Breast epithelium (tissue), 4 donors: ENCODE measurements around the gene ATRX. TPM values are rescaled to one million over a fixed set of nuclear protein-coding genes. Genes with fewer than 3 reads are reported as not detected.

Experiments
- DNase-seq, 2 donors: peaks; one replicate each; pipeline ENCODE4 v3.0.0-alpha.2; 2019; ENCODE audit warnings: low spot score in 2 of 2
- H3K27ac ChIP-seq, 2 donors: fragments of 200-600 bp; sonication (generic) in 1 of 2; one replicate each; pipeline ENCODE4 v1.5.1; 2016 to 2019; ENCODE audit warnings: mild to moderate bottlenecking in 1 of 2
- H3K27me3 ChIP-seq, 2 donors: fragments of 200-600 bp; sonication (generic) in 1 of 2; one replicate each; pipeline versions ENCODE4 v1.5.1 to v1.6.0; 2017 to 2019; ENCODE audit warnings: control low read depth in 1 of 2, mild to moderate bottlenecking in 1 of 2
- H3K36me3 ChIP-seq: fragments of 200-600 bp; one replicate; pipeline ENCODE4 v1.5.1; 2019
- H3K4me1 ChIP-seq, 2 donors: fragments of 200-600 bp; sonication (generic); one replicate each; pipeline ENCODE4 v1.5.1; 2016 to 2019; ENCODE audit warnings: control low read depth in 1 of 2
- H3K4me3 ChIP-seq, 3 donors: fragments of 200-600 bp; sonication (generic); 1 replicate in 2 of 3; 2 replicates in 1 of 3; pipeline ENCODE4 v1.5.1; 2016 to 2019; ENCODE audit warnings: mild to moderate bottlenecking in 3 of 3, moderate library complexity in 2 of 3
- H3K9me3 ChIP-seq, 2 donors: fragments of 200-600 bp; sonication (generic) in 1 of 2; one replicate each; pipeline ENCODE4 v1.5.1; 2016 to 2019; ENCODE audit warnings: control low read depth in 1 of 2
- CTCF ChIP-seq, 3 donors: fragments of 450-650 bp; IDR thresholded peaks; one replicate each; pipeline ENCODE4 v1.5.1; 2016 to 2017; ENCODE audit warnings: antibody characterized with exemption in 3 of 3, mild to moderate bottlenecking in 3 of 3, moderate library complexity in 3 of 3
- POLR2A ChIP-seq: fragments of 450-650 bp; IDR thresholded peaks from one replicate; pipeline ENCODE4 v1.6.1; 2016; ENCODE audit warnings: antibody characterized with exemption, mild to moderate bottlenecking, moderate library complexity
- POLR2AphosphoS5 ChIP-seq, 3 donors: sonication (generic); formaldehyde crosslinking; IDR thresholded peaks; one replicate each; pipeline ENCODE4 v1.6.1; 2017; ENCODE audit warnings: antibody characterized with exemption in 3 of 3
- intact Hi-C: fragments of 100-400 bp; cut with DNase I; formaldehyde crosslinking; loops from one replicate; pipeline ENCODE4 v1.15.1; 2023; ENCODE audit warnings: low total_unique reads
- total RNA-seq, 3 donors: library from RNA; depleted of rRNA; stranded (reverse); fragments of >200 nt; gene quantifications; one replicate each; pipeline ENCODE4 v1.1.0, GENCODE V29; 2016

Gene ATRX
- total RNA-seq, 3 donors from 2014 or later, result 87.1 to 137 (median 125) TPM

- Histone ChIP-seq H3K27ac (no peak overlapping the region), H3K4me3 (no peak overlapping the region), H3K9me3 (peaks cover 4 to 7% of the 10 kb centered on the region in 2 donors), H3K4me1 (no peaks in the 10 kb centered on the region), H3K27me3 (peaks cover 0 to 6% of the 10 kb centered on the region in 2 donors), H3K36me3 (no peaks in the 10 kb centered on the region)
- intact Hi-C loops, result no loop called here
- DNase-seq, result no peak
- TF ChIP-seq POLR2AphosphoS5 (IDR thresholded peaks at IDR 0.05), result no peak
- TF ChIP-seq CTCF (IDR thresholded peaks at IDR 0.05), result no peak
- TF ChIP-seq POLR2A, result no peak
These were observed 145.3 kb downstream of the ATRX start for GRCh38 chrX:77640702-77641101.

- H3K27ac ChIP-seq, result no peak overlapping the region
- peaks cover 0 to under 1% of the 10 kb centered on the region in 2 donors for H3K9me3 ChIP-seq
- H3K36me3 ChIP-seq, result no peaks in the 10 kb centered on the region
- H3K4me3 ChIP-seq, result no peak overlapping the region
- intact Hi-C loops, result no loop called here
- TF ChIP-seq CTCF (IDR thresholded peaks at IDR 0.05), result no peak
- TF ChIP-seq POLR2A, result no peak
- no peak for TF ChIP-seq POLR2AphosphoS5 (IDR thresholded peaks at IDR 0.05)
- peaks cover 0 to 6% of the 10 kb centered on the region in 2 donors for H3K27me3 ChIP-seq
- DNase-seq, result no peak
- no peaks in the 10 kb centered on the region for H3K4me1 ChIP-seq
These were observed 146.2 kb downstream of the ATRX start for GRCh38 chrX:77639820-77640219.

DNA sequence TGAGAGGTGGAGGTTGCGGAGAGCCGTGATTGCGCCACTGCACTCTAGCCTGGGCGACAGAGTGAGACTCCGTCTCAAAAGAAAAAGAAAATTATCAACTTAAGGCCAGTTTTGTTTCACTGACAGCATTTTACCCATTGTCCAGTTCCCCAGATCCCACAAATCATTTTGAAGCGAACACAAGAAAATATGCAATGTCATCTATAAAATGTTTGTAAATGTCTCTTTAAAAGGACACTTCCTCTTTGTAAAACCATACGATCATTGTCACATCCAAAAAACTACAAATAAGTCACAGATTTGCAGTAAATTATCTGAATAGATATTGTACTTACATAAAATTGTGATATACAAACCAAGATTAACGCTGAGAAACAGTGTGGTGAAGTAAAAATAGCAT, 147.6 kb downstream of the ATRX start:
- intact Hi-C loops, result no loop called here
- Histone ChIP-seq H3K27me3 (peaks cover 0 to 6% of the 10 kb centered on the region in 2 donors), H3K36me3 (no peaks in the 10 kb centered on the region), H3K27ac (no peak overlapping the region), H3K4me3 (no peak overlapping the region), H3K4me1 (no peaks in the 10 kb centered on the region), H3K9me3 (no peaks in the 10 kb centered on the region)
- TF ChIP-seq CTCF (IDR thresholded peaks at IDR 0.05) (no peak), POLR2A (no peak), POLR2AphosphoS5 (IDR thresholded peaks at IDR 0.05) (no peak)
- DNase-seq, result no peak

DNA sequence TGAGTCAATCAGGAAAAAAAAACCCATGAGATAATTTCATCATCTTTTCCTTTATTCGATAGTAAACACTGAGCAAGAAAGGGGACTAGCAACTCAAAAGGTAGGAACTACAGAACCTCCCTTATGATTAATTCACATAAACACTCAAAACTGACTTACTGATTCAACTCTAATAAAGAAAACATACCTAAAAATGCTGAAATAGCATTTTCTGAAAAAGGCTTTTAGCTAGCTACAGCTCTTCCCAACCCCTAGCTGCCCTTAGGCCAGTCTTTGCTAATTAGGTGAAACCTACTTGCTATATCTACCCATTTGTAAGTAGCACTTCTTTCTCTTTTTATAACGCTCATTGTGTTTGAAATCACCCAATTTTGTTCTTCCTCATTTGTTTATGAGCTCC, 150.6 kb downstream of the ATRX start:
- intact Hi-C loops, result no loop called here
- TF ChIP-seq CTCF (IDR thresholded peaks at IDR 0.05), result no peak
- TF ChIP-seq POLR2A, result no peak
- TF ChIP-seq POLR2AphosphoS5 (IDR thresholded peaks at IDR 0.05), result no peak
- DNase-seq, result no peak
- peaks cover 0 to 6% of the 10 kb centered on the region in 2 donors for H3K27me3 ChIP-seq
- no peaks in the 10 kb centered on the region for H3K9me3 ChIP-seq
- no peaks in the 10 kb centered on the region for H3K4me1 ChIP-seq
- H3K27ac ChIP-seq, result no peak overlapping the region
- no peak overlapping the region for H3K4me3 ChIP-seq
- H3K36me3 ChIP-seq, result no peaks in the 10 kb centered on the region

DNA sequence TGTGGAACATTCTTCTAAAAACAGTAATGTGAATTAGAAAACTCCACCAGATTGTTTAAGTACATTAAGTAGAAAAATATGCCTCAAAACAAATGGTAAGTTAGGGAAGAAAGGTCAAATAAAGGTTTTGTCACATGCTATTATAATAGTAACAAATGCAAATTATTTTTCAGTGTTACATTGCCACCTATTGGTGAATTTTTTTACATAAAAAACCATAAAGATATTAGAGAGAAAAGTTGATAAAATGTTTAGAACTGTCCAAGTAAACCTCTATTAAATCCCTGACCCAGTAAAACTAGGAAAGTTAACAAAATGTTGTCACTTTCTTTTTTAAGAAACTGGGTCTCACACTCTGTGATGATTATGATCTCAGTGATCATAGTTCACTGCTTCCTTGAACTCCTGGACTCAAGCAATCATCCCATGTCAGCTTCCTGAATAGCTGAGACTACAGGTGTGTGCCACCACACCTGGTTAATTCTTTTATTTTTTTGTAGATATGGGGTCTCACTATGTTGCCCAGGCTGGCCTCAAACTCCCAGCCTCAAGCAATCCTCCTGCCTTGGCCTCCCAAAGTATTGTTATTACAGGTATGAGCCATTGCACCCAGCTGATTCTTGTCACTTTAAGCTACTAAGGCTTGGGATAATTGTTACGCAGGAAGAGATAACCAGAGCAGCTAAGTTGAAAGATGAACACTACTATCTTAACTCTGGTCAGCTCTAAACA, 157.6 kb downstream of the ATRX start:
- intact Hi-C loops, result no loop called here

More for the DNA sequence above, 157.6 kb downstream of the ATRX start:
- H3K4me1 ChIP-seq, result no peaks in the 10 kb centered on the region
- H3K27me3 ChIP-seq, result no peaks in the 10 kb centered on the region
- no peak for DNase-seq
- no peak overlapping the region for H3K27ac ChIP-seq
- no peaks in the 10 kb centered on the region for H3K36me3 ChIP-seq
- TF ChIP-seq CTCF (IDR thresholded peaks at IDR 0.05), result no peak
- TF ChIP-seq POLR2A, result no peak
- TF ChIP-seq POLR2AphosphoS5 (IDR thresholded peaks at IDR 0.05), result no peak
- no peak overlapping the region for H3K4me3 ChIP-seq
- H3K9me3 ChIP-seq, result no peaks in the 10 kb centered on the region
